Kidney (tissue), 14 donors: ENCODE measurements around the gene MEF2A. TPM values are rescaled to one million over a fixed set of nuclear protein-coding genes. Genes with fewer than 3 reads are reported as not detected.

Experiments
- DNase-seq, 5 donors: peaks; one replicate each; pipeline ENCODE4 v3.0.0-alpha.2; 2013 to 2020
- FAIRE-seq: peaks from 2 replicates; lab custom pipeline; 2012; peaks lifted over from hg19 to GRCh38; lab: Jason Lieb, UNC
- H3K27ac ChIP-seq, 2 donors: one replicate each; pipeline ENCODE4 v1.7.0; 2013; ENCODE audit warnings: low read depth in 2 of 2, low read length in 2 of 2, inconsistent platforms in 1 of 2
- H3K27me3 ChIP-seq: one replicate; pipeline ENCODE4 v1.7.1; 2013; ENCODE audit warnings: low read length, inconsistent platforms; ENCODE audit not compliant: control insufficient read depth, insufficient read depth
- H3K36me3 ChIP-seq, 3 donors: one replicate each; pipeline versions ENCODE4 v1.7.0 to v1.7.1; 2013; ENCODE audit warnings: low read length in 3 of 3, control low read depth in 1 of 3, inconsistent platforms in 1 of 3; ENCODE audit not compliant: insufficient read depth in 3 of 3, control insufficient read depth in 2 of 3
- H3K4me1 ChIP-seq, 3 donors: one replicate each; pipeline versions ENCODE4 v1.7.0 to v1.7.1; 2013; ENCODE audit warnings: low read length in 3 of 3, inconsistent platforms in 1 of 3, low read depth in 1 of 3; ENCODE audit not compliant: control insufficient read depth in 2 of 3, insufficient read depth in 2 of 3
- H3K4me3 ChIP-seq, 3 donors: one replicate each; pipeline versions ENCODE4 v1.7.0 to v1.8.1; 2013; ENCODE audit warnings: low read length in 3 of 3, control low read depth in 1 of 3, inconsistent platforms in 1 of 3
- H3K9ac ChIP-seq, 3 donors: one replicate each; pipeline versions ENCODE4 v1.7.0 to v1.7.1; 2013; ENCODE audit warnings: low read length in 3 of 3, control low read depth in 1 of 3, inconsistent platforms in 1 of 3
- H3K9me3 ChIP-seq, 3 donors: one replicate each; pipeline versions ENCODE4 v1.7.0 to v1.7.1; 2013; ENCODE audit warnings: low read length in 3 of 3, control low read depth in 1 of 3, inconsistent platforms in 1 of 3; ENCODE audit not compliant: control insufficient read depth in 2 of 3, insufficient read depth in 1 of 3
- intact Hi-C: fragments of 100-400 bp; cut with DNase I; formaldehyde crosslinking; loops from one replicate; pipeline ENCODE4 v1.11.1; 2022
- polyA plus RNA-seq: library from polyadenylated mRNA; stranded (reverse); fragments of 350-450 nt; fragmentation: Illumina TruSeq; extraction: RNeasy Lipid Tissue Mini Kit (QIAGEN cat#74804); gene quantifications from one replicate; pipeline ENCODE4 v1.2.3, GENCODE V29; 2014; ENCODE audit warnings: low read depth, low replicate concordance; ENCODE audit not compliant: insufficient read depth
- total RNA-seq: library from RNA; stranded (reverse); fragmentation: NEBNext Ultra II Directional; extraction: Animal tissue kit (Norgen Biotek cat#: 25700); gene quantifications from one replicate; pipeline ENCODE4 v1.2.1, GENCODE V29; 2021
- TF ChIP-seq, protein P1 (sequence below): IDR thresholded peaks from 3 replicates; pipeline ENCODE4 v1.5.1; 2012; ENCODE audit warnings: mild to moderate bottlenecking, moderate library complexity, borderline replicate concordance; ENCODE audit not compliant: insufficient read depth; ENCODE audit errors: extremely low read depth
- donor health status: control.
- donor health status: control.
- donor health status: control.
- donor health status: control.
- donor health status: control.
- donor health status: DM: yes; HTN: yes; CAD: no.
- donor health status: Normal renal cell carcinoma (clear cell type).

MEF2A gene
- total and polyA plus RNA-seq, 2 donors from 2014 or later: 20.8 to 82.2 TPM

DNA sequence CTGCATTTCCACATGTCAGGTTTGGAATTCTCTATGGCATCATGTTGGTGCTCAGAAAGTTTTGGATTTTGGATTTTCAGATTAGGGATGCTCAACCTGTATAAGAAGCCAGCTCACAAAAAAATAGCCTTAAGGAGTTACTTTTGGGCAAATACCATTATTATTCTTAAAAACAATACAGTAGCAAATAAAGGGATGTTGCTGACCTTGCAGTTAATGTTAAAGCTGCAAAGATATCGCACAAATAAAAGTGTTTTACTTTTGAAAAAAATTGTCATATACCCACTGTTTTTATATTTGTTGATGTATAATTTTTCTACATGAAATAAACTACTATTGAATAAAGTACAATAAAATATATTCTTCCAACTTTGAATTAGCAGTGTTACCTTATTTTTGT lies 107.3 kb downstream of the MEF2A start:
- H3K27ac ChIP-seq: no peak overlapping the region
- FAIRE-seq (no peak), DNase-seq (no peak)
- no peak overlapping the region for H3K9ac ChIP-seq
- no peak overlapping the region for H3K4me3 ChIP-seq
- no peaks in the 10 kb centered on the region for H3K27me3 ChIP-seq
- no peaks in the 10 kb centered on the region for H3K4me1 ChIP-seq
- intact Hi-C loops: no loop called here
- peaks cover 0 to 20% (median 14%) of the 10 kb centered on the region in 3 donors for H3K36me3 ChIP-seq
- no peaks in the 10 kb centered on the region for H3K9me3 ChIP-seq
- TF ChIP-seq, protein P1, sequence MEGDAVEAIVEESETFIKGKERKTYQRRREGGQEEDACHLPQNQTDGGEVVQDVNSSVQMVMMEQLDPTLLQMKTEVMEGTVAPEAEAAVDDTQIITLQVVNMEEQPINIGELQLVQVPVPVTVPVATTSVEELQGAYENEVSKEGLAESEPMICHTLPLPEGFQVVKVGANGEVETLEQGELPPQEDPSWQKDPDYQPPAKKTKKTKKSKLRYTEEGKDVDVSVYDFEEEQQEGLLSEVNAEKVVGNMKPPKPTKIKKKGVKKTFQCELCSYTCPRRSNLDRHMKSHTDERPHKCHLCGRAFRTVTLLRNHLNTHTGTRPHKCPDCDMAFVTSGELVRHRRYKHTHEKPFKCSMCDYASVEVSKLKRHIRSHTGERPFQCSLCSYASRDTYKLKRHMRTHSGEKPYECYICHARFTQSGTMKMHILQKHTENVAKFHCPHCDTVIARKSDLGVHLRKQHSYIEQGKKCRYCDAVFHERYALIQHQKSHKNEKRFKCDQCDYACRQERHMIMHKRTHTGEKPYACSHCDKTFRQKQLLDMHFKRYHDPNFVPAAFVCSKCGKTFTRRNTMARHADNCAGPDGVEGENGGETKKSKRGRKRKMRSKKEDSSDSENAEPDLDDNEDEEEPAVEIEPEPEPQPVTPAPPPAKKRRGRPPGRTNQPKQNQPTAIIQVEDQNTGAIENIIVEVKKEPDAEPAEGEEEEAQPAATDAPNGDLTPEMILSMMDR: no peak

DNA sequence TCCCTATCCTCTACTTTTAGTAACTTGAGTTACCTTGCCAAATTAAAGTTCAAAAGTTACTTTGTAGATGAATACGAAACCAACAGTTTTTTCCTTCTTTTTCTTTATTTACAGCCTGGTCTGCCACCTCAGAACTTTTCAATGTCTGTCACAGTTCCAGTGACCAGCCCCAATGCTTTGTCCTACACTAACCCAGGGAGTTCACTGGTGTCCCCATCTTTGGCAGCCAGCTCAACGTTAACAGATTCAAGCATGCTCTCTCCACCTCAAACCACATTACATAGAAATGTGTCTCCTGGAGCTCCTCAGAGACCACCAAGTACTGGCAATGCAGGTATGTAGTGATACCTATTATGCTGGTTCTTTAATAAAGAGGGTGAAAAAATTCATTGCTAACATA lies 108.5 kb downstream of the MEF2A start:
- DNase-seq (no peak), FAIRE-seq (no peak)
- Histone ChIP-seq H3K4me1 (no peaks in the 10 kb centered on the region), H3K4me3 (no peak overlapping the region), H3K9ac (no peak overlapping the region), H3K9me3 (no peaks in the 10 kb centered on the region), H3K36me3 (peaks cover 4 to 26% (median 17%) of the 10 kb centered on the region in 3 donors), H3K27me3 (no peaks in the 10 kb centered on the region), H3K27ac (no peak overlapping the region)
- intact Hi-C loops: no loop called here
- TF ChIP-seq, protein P1: no peak

DNA sequence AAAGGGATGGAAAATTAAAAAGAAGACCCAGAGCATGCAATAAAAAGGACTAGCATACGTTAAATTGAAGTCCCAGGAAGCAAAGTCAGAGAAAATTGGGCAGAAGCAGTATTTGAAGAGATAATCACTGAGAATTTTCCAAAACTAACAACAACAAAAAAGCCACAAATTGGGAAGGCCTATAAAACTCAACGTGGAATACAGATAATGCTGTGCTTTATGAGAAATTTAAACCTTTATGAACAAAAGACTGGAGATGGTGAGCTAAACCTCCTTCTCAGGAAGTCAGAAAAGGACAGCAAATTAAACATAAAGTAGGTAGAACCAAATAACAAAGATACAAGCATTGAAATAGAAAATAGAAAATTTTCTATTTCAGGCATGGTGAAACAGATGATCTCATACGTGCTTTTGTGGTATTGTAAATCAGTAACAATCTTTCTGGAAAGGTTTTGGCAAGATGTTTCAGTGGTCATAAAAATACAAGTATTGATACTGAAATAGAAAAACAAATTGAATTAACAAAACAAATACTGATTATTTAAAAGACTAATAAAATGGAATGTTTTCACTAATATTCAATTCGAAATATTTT lies 111.9 kb downstream of the MEF2A start:
- Histone ChIP-seq H3K4me1 (no peaks in the 10 kb centered on the region), H3K27ac (no peak overlapping the region), H3K9ac (no peak overlapping the region), H3K4me3 (no peak overlapping the region), H3K27me3 (no peaks in the 10 kb centered on the region), H3K9me3 (no peaks in the 10 kb centered on the region), H3K36me3 (peaks cover 4 to 20% (median 15%) of the 10 kb centered on the region in 3 donors)
- intact Hi-C loops: no loop called here
- DNase-seq (no peak), FAIRE-seq (peak; percentile 27)
- TF ChIP-seq, protein P1: no peak

DNA sequence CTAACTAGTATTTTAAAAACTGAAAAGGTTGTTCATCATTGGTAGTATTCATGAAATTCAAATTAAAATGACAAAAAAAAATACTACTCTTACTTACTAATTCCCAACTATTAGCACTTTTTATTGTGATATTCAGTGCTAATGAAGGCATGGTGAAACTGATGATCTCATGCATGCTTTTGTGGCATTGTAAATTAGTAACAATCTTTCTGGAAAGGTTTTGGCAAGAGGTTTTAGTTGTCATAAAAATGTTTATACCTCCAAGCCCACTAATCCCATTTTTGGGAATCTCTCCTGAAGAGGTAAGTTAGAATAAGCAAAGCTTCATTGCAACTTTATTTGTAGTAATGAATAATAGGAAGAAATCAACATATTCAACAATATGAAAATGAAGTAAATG lies 114.5 kb downstream of the MEF2A start:
- Histone ChIP-seq H3K36me3 (peaks cover 4 to 9% (median 4%) of the 10 kb centered on the region in 3 donors), H3K4me3 (no peak overlapping the region), H3K9me3 (no peaks in the 10 kb centered on the region), H3K27ac (no peak overlapping the region), H3K4me1 (no peaks in the 10 kb centered on the region), H3K27me3 (no peaks in the 10 kb centered on the region), H3K9ac (no peak overlapping the region)
- intact Hi-C loops: no loop called here
- DNase-seq (no peak), FAIRE-seq (no peak)
- TF ChIP-seq, protein P1: no peak
